Activated CD4-positive, alpha-beta T cell treated with anti-CD3 and anti-CD28 coated beads for 1 hour (primary cell): ENCODE data around the gene PPP1R9A.

Experiments used
- DNase-seq: peaks from one replicate; pipeline ENCODE4 v3.0.0-alpha.2; 2020

The PPP1R9A gene

GRCh38 chr7:95102662-95103061 is 195.3 kb downstream of the PPP1R9A start:
- no peak for DNase-seq

DNA sequence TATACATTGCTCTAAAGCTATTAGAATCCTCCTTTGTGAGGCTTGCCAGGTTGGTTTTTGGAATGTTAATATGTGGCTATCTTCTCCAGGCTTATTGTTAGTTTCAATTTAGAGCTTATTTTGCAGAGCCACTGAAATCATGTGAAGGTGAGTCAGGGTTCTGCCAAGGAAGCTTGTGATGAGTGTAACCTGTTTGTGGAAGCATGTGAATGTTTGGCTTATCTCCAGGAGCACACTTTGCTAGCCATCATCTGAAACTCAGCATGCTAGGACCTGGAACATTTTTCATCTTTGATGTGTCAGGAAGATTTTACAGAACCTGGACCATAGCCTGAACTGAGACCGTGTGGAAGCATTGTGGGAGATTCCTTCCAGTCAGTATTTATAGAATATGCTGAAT is 197.3 kb downstream of the PPP1R9A start:
- DNase-seq = no peak

- no peak for DNase-seq
Measured at GRCh38 chr7:95105627-95106026, 198.2 kb downstream of the PPP1R9A start.

DNA sequence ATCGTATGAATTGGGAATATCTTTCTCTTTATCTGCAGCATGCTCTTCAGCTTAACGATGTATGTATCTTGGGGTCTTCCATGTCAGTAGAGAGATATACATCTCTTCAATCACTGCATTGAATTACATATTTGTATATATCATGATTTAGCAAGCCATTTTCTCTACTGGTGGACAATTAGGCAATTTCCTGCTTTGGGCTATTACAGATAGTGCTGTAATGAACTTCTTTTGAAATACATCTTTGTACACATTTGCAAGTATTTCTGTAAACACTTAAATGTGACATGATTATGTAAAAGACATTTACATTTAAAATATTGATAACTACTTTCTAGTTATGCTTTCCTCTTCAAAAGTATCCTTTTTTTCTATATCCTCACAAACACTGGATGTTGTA is 199.0 kb downstream of the PPP1R9A start:
- no peak for DNase-seq

- no peak for DNase-seq
Measured at GRCh38 chr7:95110707-95111106, 203.3 kb downstream of the PPP1R9A start.

GRCh38 chr7:95113590-95113989 is 206.2 kb downstream of the PPP1R9A start:
- no peak for DNase-seq

GRCh38 chr7:95126053-95126709 is 218.8 kb downstream of the PPP1R9A start:
- DNase-seq = no peak

DNA sequence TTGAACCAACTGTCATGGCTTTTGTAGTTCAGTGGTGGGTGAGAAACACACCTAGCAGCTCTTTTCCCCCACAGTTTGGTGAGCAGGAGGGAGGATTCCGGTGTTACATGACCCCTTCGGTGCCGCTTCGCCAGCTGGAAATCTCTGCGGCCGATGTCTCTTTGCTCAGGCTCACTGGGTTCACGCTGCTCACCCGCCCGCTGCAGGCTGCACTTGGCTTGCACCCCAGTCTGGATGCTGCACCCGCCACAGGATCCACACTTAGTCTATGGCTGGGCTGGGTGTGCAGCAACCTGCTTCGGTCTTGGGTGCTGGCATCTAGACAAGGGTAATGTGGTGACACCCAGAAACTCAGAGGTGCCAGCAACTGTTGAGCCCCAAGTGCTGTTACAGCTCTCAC is 225.1 kb downstream of the PPP1R9A start:
- no peak for DNase-seq

DNA sequence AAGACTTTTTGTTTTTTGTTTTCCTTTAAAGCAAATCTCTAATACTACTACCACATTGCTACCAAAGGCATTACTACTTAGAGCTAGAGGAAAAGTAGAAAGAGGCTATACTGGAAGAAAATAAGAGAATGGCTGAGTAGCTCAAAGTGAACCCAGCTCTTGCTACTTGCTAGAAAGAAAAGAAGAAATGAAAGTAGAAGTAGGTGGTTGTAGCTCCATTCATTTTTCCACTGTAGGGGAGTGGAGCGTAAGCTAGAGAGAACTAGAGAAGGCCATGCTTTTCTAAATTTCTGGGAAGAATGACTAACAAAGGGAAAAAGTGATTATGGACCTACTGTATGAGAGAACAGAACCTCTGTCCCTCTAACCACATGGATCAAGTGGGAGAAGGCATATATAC is 232.5 kb downstream of the PPP1R9A start:
- DNase-seq = no peak

GRCh38 chr7:95141755-95142154 is 234.4 kb downstream of the PPP1R9A start:
- DNase-seq = no peak

DNA sequence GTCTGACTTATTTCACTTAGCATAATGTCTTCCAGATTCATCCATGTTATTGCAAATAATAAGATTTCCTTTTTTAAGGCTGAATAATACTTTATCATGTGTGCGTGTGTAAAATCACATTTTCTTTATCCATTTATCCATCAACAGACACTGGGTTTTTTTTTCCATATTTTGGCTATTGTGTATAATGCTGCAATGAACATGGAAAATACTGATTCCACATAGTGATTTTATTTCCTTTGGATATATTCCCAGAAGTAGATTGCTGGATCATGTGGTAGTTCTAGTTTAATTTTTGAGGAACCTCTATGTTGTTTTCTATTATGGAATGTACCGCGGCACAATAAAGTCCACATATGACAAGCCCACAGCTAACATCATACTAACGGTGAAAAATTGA is 236.9 kb downstream of the PPP1R9A start:
- no peak for DNase-seq

- no peak for DNase-seq
Measured at GRCh38 chr7:95155965-95156364, 248.6 kb downstream of the PPP1R9A start.

GRCh38 chr7:95157381-95157780 is 250.0 kb downstream of the PPP1R9A start:
- DNase-seq = no peak

- DNase-seq = no peak
Measured at GRCh38 chr7:95169678-95170077, 262.3 kb downstream of the PPP1R9A start.

DNA sequence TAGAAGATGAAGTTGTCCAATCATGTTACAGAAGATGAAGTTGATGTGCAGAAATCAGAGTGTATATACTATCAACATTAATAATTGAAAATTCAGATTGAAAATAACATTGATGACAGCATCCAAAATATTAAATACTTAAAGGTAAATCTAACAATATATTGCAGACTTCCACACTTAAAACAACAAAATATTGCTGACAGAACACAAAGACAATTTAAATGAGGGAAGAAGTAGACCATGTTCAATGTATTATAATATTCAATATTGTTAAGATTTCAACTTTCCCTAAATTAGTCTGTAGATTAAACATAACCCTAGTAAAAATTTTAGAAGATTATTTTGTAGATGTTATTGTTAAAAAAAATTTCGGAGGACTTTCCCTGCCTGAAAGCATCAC is 265.0 kb downstream of the PPP1R9A start:
- no peak for DNase-seq

GRCh38 chr7:95190515-95190914 is 283.1 kb downstream of the PPP1R9A start:
- no peak for DNase-seq

DNA sequence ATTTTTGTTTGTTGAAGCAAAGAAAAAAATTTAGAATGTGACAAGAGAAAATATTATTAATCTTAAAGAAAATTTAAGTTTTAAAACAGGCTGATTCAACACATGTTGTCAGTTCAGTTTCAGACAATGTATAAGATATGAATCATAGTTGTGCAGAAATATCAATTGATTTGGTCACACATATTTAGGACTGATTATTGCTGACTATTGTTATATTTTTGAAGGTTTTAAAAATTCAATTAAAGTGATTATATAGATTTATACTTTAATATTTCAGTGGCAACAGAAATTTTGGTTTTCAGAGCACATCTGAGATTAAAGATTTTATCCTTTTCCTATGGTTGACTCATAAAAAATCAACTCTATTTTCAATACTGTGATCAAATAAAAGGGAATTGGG is 284.4 kb downstream of the PPP1R9A start:
- no peak for DNase-seq

- no peak for DNase-seq
Measured at GRCh38 chr7:95198863-95199262, 291.5 kb downstream of the PPP1R9A start.

DNA sequence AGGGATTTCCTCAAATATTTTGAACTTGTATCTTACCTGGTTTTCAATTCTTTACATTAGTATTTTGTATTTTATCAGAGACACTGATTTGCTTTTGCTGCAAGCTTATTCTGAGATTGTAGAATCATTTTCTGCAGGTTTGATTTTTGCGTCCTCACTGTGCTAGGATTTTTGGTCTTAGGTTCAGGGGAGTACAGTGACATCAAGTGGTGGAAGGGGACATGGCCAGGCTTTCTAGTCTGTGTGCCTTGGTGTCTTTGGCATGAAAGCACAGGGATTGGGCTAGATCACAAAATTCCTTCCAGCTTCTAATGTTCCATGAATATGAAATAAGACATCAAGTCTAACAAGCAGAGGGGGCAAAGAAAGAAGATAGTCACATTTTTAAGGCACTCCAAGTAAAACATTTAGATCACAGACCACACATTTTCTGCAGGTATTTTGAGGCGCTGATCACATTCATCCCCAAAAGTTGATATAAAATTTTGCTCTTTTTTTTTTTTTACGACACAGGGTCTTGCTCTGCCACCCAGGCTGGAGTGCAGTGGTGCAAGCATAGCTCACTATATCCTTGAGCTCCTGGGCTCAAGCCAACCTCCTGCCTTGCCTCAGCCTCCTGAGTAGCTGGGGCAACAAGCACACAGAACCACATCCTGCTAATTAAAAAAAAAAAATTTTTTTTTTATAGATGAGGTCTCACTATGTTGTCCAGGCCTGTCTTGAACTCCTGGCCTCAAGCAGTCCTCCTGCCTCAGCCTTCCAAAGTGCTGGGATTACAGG is 292.6 kb downstream of the PPP1R9A start:
- DNase-seq = no peak

DNA sequence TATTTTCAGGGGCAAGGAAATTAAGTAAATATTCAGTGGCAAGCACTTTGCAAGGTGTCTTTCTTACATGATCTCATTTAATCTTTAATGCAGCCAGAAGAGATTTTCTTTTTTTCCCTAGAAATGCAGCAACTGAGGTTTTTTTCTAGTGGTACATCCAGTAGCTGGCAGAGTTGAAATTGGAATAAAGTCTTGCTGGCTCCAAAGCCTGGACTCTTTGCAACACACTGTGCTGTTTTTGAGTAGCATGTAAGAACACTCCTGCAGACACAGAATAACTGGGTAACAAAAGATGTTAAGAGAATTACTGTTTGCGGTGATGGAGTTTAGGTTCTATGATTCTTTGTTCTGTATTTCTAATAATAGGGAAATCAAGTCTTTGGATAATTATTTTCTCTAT is 293.3 kb downstream of the PPP1R9A start:
- no peak for DNase-seq

DNA sequence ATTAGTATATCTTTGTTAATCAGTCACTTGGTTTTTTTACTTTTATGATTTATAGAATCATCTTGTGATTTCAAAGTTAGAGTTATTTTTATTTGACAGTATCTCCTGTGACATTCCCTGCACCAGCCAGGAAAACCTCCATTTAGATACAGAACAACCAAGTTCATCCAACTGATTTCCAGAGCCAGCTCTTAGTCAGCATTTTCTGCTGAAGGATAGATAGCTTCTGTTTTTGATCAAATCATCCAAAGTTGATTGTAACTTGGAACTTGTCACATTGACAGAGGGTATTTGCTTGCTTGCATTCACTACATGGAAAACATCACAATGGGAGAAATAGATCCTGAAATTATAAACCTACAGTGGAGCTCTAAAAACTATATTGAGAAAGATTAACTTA is 294.3 kb downstream of the PPP1R9A start:
- no peak for DNase-seq

- DNase-seq = no peak
Measured at GRCh38 chr7:95204618-95205017, 297.2 kb downstream of the PPP1R9A start.

- DNase-seq = no peak
Measured at GRCh38 chr7:95205665-95206225, 298.4 kb downstream of the PPP1R9A start.

DNA sequence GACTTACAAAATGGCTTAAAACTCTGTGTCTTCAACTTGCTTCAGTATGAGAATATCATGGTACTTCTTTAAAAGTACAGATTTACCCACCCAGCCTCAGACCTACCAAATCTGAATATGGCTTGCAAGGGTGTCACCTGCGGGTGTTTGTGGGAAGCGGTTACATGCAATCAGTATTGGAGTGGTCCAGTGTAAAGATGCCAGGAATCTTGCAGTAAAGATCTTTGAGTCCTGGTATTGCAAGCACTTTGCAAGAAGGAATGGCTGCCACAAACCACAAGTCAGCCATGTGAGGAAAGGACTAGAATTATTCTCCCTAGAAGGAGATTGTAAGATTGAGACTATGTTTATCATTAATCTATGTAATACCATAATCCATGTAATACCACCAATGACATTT is 301.9 kb downstream of the PPP1R9A start:
- DNase-seq = no peak
